Hippocampal formation (tissue), 2 donors: ENCODE results near the gene CTNNA3.
A peak's percentile ranks its signal among the peaks of the same experiment; 100 is the strongest.

ENCODE experiments used
- DNase-seq, 2 donors: peaks; one replicate each; lab custom pipeline; 2025; lab: John Stamatoyannopoulos, UW

The CTNNA3 gene

DNA sequence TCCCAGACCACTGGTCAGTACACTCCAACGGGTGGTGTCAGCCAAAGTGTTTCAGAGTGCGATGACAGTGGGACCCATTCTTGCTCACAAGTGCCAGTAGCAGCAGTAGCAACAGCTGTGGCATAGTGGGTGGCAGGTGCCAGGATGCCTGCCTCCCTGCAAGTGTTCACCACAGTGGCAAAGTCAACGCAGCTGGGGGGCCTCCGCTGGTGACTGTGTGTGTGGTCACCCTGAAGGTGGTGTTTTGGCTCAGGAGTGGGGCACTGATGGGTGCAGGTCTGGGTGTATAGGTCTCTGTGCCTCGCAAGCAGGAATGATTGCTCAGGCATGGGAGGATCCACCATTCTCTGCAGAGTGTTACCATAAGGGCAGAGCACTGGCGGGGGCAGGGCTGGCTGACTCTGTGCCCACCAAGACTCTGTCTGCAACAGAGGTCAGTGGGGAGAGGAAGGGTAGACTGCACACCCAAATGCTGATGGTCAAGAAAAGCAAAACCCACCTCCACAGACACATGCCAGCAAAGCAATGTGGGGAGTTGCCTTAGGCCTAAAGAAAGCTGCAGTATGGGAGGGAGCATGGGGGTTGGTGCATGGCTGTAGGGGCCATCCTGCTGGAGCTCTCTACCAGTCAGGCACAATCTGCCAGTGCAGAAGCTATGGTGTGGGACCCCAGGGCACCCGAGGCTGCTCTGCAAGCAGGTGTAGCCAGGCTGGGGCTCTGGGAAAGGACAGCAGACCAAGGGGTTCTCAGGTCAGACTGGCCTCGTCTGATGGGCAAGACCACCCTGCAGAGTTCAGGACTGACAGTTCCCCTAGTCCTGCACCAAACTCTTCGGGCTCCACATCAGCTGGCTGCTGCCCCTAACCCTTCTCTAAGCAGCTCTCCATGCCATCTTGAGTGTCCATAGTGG is 368.1 kb downstream of the CTNNA3 start:
- no peak for DNase-seq

- no peak for DNase-seq
These were observed 376.0 kb downstream of the CTNNA3 start for GRCh38 chr10:67319976-67320375.

DNA sequence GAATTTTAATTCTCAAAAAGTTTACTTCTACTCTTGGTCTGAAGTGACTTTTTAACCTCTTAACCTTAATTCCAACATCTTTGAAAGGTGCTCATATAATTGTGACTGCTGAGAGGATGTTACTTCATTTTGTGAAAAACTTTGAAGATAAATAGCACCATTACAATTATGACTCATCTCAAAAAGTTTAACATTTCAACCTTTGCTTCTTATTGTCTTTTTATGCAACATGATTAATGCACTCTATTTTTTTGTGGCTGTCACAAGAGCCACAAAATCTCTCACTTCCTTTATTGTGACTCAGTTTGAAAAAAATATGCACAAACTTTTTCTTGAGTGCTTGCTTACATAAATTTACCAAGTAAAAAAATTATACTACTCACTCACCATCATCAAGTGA is 387.1 kb downstream of the CTNNA3 start:
- no peak for DNase-seq

- peak in 1 of 2 donors; percentile 3 for DNase-seq
These were observed 389.3 kb downstream of the CTNNA3 start for GRCh38 chr10:67306588-67307205.

DNA sequence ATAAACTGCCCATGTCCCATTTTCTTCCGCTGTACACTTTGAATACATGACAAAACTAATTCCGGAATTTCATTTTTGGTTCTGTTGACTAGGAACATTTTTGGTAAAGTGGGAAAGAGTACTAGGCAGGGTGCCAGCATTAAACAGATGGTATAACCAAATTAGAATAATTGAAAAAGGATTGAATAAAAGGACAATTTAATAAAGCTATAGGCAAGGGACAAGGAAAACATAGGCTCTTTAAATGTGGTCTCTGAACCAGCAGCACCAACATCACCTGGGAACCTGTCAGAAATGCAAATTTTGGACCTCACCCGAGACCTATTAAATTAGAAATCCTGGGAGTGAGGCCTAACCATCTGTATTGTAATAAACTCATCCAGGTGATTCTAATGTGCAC is 393.3 kb downstream of the CTNNA3 start:
- DNase-seq: no peak

- DNase-seq: no peak
These were observed 396.2 kb downstream of the CTNNA3 start for GRCh38 chr10:67299761-67300160.

- DNase-seq: no peak
These were observed 398.3 kb downstream of the CTNNA3 start for GRCh38 chr10:67297637-67298181.

DNA sequence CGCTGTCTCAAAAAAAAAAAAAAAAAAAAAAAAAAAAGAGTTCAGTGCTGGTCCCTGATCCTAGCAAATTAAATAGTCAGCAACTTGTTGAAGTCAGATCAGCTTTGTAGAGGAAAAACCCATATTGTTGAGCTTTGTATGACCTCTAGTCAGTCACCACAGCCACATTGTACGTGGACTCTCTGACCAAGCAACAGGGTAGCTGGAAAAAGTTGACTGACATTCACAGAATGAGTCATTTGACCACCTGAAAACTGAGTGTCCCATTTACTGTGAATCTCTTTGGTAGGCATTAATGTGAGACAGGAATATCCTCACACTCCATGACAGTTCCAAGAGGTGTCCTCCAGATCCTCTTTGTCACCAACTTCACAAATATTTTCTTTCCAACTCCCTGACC is 399.1 kb downstream of the CTNNA3 start:
- no peak for DNase-seq

DNA sequence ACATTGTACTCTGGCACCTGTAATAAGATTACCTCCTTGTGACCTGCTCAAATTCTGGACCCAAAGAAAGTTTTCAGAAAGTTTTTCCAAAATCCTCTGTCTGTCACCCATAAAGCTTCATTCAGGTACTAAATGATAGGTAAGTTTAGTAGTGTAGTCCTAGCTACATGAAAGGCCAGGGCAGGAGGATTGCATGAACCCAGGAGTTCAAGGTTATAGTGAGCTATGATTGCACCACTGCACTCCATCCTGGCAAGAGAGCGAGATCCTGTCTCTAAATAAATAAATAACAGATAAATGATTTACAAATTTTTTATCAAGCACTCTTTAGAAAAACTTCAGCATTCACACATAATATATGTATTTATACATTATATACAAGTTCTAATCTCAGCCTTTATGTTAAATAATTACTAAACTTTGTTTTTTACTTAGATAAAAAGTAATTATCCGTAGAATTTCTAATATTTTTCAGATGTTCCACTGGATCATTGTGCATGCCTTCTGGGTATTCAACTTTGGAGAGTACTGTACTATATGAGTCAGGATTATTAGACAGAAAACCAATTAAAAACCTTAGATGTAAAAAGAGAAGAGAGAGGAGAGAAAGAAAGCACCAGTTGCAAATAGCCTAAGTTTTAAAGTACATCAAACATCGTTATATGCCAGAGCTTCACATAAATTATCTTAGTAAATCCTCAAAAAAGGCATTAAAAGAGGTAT is 407.1 kb downstream of the CTNNA3 start:
- DNase-seq: no peak

- no peak for DNase-seq
These were observed 411.4 kb downstream of the CTNNA3 start for GRCh38 chr10:67284589-67284988.

DNA sequence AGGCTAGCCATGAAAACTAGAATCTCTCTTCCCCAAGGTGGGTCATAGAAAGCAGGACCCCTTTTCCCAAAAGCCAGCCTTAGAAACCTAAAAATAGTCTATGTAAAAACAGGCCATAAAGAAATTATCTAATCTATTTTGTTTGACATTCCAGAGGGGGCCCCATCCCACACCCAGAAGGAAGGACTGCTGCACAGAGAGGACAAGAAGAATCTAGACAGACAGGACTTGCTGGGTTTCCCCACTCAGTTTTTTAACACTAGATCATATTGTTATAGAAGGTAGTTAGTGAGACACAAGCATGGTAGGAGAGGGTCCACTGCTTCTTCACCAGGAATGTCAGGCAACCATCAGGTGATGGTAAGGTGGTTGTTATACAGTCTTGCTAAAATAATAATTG is 413.1 kb downstream of the CTNNA3 start:
- DNase-seq: no peak

DNA sequence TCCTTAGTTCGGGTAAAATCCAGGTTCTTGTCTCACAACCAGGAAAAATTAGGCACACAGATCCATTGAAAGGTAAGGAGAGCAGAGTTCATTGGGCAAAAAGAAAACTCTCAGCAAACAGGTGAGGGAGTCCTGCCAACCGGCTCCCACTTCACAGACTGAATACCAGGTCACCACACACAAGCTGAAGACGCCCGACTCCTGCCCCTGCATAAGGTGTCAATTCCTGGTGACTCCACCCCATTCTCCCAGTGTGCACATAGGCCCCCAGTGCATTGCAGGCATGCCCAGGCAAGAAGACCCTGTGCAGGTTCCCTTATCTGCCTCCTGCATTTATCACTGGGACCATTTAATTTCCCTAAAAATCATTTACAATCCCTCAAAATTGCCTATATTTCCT is 415.6 kb downstream of the CTNNA3 start:
- DNase-seq: no peak

GRCh38 chr10:67277402-67277801 is 418.6 kb downstream of the CTNNA3 start:
- DNase-seq: no peak

DNA sequence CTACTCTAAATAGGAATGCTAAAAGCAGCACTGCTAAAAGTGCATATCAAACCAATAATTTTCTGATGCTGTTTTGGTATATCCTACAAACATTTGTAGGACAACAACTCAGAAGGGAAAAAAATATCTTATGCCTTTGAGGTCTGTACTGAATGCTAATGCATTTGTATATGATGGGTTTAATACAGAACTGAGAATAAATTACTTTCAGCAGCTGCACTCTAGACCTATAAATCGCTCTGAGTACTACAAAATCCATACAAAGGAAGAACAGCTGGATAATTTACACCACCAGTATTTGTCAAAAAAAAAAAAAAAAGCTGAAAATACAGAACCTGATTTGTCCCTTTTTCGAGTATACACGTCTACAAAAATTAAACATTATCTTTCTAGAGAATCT is 426.2 kb downstream of the CTNNA3 start:
- no peak for DNase-seq

- DNase-seq: no peak
These were observed 427.8 kb downstream of the CTNNA3 start for GRCh38 chr10:67268146-67268545.

DNA sequence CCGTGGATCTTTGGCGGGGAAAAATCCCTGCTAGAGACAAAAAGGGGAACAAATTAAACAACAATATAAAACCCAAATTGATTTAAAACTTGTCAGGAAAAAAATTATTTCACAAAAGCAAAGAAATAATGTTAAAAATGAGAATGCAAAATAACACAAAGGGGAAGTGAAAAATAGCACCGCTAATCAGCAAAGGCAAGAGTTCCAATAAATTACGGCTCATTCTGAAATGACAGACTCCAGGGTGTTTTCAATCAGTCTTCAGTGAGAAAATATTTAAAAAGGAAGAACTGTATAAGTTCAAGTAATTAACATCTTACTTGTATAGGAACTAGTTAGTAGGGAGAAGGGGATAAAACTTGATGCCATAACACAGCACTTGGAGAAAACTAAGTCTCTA is 433.3 kb downstream of the CTNNA3 start:
- DNase-seq: no peak

DNA sequence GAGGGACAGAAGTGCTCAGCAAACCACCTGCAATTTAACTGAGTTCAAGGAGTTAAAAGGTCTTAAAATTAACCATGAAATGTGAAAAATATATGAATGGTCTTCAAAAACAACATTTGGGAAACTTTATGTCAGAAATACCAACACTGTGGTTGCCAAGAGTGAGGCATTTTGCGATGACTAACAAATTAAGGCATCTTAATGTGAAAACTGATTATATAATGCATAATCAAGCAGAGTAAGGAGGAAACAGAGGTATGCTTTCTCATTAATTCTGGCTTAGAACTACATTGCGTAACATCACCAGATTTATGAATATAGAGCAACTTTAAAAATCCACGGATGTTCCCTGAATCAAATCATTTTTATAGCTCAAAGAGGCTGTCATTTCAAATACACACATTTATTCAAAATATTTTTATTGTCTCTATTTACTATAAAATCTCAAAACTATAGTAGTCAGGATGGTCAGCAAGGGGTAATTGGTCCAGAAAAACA is 434.6 kb downstream of the CTNNA3 start:
- DNase-seq: no peak

- no peak for DNase-seq
These were observed 436.6 kb downstream of the CTNNA3 start for GRCh38 chr10:67259319-67259929.

GRCh38 chr10:67257427-67258144 is 438.4 kb downstream of the CTNNA3 start:
- DNase-seq: no peak

GRCh38 chr10:67257018-67257417 is 439.0 kb downstream of the CTNNA3 start:
- no peak for DNase-seq

DNA sequence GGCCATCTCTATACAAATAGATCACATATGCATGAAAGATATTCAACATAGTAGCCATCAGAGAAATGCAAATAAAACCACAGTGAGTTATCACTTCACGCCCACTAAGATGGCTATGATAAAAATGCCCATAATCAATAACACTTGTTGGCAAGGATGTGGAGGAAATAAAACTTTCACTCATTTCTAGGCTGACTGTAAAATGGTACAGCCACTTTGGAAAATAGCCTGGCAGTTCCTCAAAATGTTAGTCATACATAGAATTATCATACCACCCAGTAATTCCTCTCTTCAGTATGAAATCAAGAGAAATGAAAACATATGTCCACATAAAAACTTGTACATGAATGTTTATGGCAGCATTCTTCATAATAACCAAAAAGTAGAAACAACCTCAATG is 445.3 kb downstream of the CTNNA3 start:
- no peak for DNase-seq
